ENCODE results near the gene RGS7BP. TPM values are rescaled to one million over a fixed set of nuclear protein-coding genes. Genes with fewer than 3 reads are reported as not detected.

RGS7BP gene
- total RNA-seq, 1 donor from 2014 or later: 0.07 TPM

GRCh38 chr5:64655596-64655995 is 149.8 kb downstream of the RGS7BP start:
- Histone ChIP-seq H3K27ac (ENCODE audit: low read depth, low read length) (no peak overlapping the region), H3K9ac (ENCODE audit: low read length) (no peak overlapping the region), H3K27me3 (ENCODE audit: insufficient read depth, low read length) (peaks cover 7% of the 10 kb centered on the region), H3K4me1 (ENCODE audit: insufficient read depth, low read length) (no peaks in the 10 kb centered on the region), H2AFZ (ENCODE audit: low read depth, low read length) (no peak overlapping the region), H3K36me3 (ENCODE audit: insufficient read depth, low read length) (no peaks in the 10 kb centered on the region), H3K79me2 (ENCODE audit: insufficient read depth, low read length) (no peaks in the 10 kb centered on the region), H3K9me3 (ENCODE audit: insufficient read depth, low read depth, low read length) (no peaks in the 10 kb centered on the region), H4K20me1 (ENCODE audit: insufficient read depth, low read length) (no peaks in the 10 kb centered on the region), H3K4me2 (ENCODE audit: low read length) (no peak overlapping the region), H3K4me3 (ENCODE audit: insufficient read depth, low read depth, low read length) (no peak overlapping the region)
- H3K27me3 Mint-ChIP-seq (ENCODE audit: low read depth, unreplicated experiment): no peaks in the 10 kb centered on the region
- H3K4me1 Mint-ChIP-seq (ENCODE audit: low read depth, unreplicated experiment): peaks cover 1% of the 10 kb centered on the region
- H3K9me3 Mint-ChIP-seq (ENCODE audit: unreplicated experiment): peaks cover 4% of the 10 kb centered on the region
- no peak for DNase-seq (ENCODE audit: low read depth)
- no peak overlapping the region for H3K4me3 Mint-ChIP-seq (ENCODE audit: unreplicated experiment)
- FAIRE-seq: no peak
- no peaks in the 10 kb centered on the region for H3K36me3 Mint-ChIP-seq (ENCODE audit: low read depth, unreplicated experiment)
- H3K27ac Mint-ChIP-seq (ENCODE audit: unreplicated experiment): no peak overlapping the region
- TF ChIP-seq, protein P1, sequence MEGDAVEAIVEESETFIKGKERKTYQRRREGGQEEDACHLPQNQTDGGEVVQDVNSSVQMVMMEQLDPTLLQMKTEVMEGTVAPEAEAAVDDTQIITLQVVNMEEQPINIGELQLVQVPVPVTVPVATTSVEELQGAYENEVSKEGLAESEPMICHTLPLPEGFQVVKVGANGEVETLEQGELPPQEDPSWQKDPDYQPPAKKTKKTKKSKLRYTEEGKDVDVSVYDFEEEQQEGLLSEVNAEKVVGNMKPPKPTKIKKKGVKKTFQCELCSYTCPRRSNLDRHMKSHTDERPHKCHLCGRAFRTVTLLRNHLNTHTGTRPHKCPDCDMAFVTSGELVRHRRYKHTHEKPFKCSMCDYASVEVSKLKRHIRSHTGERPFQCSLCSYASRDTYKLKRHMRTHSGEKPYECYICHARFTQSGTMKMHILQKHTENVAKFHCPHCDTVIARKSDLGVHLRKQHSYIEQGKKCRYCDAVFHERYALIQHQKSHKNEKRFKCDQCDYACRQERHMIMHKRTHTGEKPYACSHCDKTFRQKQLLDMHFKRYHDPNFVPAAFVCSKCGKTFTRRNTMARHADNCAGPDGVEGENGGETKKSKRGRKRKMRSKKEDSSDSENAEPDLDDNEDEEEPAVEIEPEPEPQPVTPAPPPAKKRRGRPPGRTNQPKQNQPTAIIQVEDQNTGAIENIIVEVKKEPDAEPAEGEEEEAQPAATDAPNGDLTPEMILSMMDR (IDR thresholded peaks at IDR 0.05; ENCODE audit: insufficient read depth, low read depth, low read length): no peak
- TF ChIP-seq EZH2 (IDR thresholded peaks at IDR 0.05; ENCODE audit: insufficient read depth, low read length): no peak

DNA sequence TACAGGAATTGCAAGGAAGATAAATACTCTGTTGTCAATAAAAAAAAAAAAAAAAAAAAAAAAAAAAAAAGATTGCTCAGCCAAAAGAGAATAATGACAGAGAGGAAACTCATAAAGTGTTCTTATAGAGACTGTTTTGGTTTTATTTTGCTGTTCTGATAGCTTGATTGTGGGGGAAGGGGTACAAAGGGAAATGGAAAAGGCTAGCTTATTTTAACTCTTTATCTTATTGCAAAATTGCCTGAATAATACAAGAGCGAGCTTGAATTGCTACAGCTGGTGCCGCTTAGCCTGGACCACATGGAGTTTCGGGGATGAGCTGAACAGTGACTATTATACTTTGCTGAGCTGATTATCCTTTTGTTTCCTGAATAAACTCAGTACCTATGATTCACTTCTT is 153.5 kb downstream of the RGS7BP start:
- no peak overlapping the region for H3K27ac Mint-ChIP-seq (ENCODE audit: unreplicated experiment)
- no peak overlapping the region for H2AFZ ChIP-seq (ENCODE audit: low read depth, low read length)
- no peaks in the 10 kb centered on the region for H3K9me3 ChIP-seq (ENCODE audit: insufficient read depth, low read depth, low read length)
- H3K4me2 ChIP-seq (ENCODE audit: low read length): no peak overlapping the region
- no peak overlapping the region for H3K4me3 Mint-ChIP-seq (ENCODE audit: unreplicated experiment)
- H3K9me3 Mint-ChIP-seq (ENCODE audit: unreplicated experiment): peaks cover 1% of the 10 kb centered on the region
- TF ChIP-seq, protein P1 (IDR thresholded peaks at IDR 0.05; ENCODE audit: insufficient read depth, low read depth, low read length): no peak
- no peak for TF ChIP-seq EZH2 (IDR thresholded peaks at IDR 0.05; ENCODE audit: insufficient read depth, low read length)
- FAIRE-seq: no peak
- H3K4me3 ChIP-seq (ENCODE audit: insufficient read depth, low read depth, low read length): no peak overlapping the region
- no peak overlapping the region for H3K9ac ChIP-seq (ENCODE audit: low read length)
- H3K4me1 Mint-ChIP-seq (ENCODE audit: low read depth, unreplicated experiment): no peaks in the 10 kb centered on the region
- H3K4me1 ChIP-seq (ENCODE audit: insufficient read depth, low read length): no peaks in the 10 kb centered on the region
- H3K27me3 Mint-ChIP-seq (ENCODE audit: low read depth, unreplicated experiment): no peaks in the 10 kb centered on the region
- no peaks in the 10 kb centered on the region for H3K36me3 Mint-ChIP-seq (ENCODE audit: low read depth, unreplicated experiment)
- peaks cover 12% of the 10 kb centered on the region for H3K27me3 ChIP-seq (ENCODE audit: insufficient read depth, low read length)
- H3K27ac ChIP-seq (ENCODE audit: low read depth, low read length): no peak overlapping the region
- DNase-seq (ENCODE audit: low read depth): no peak
- no peaks in the 10 kb centered on the region for H3K79me2 ChIP-seq (ENCODE audit: insufficient read depth, low read length)
- no peaks in the 10 kb centered on the region for H4K20me1 ChIP-seq (ENCODE audit: insufficient read depth, low read length)
- H3K36me3 ChIP-seq (ENCODE audit: insufficient read depth, low read length): no peaks in the 10 kb centered on the region

Other genes with a start within 250 kb of the RGS7BP start
- not detected in 2 replicates for gene SHISAL2B, start 184.5 kb downstream of the RGS7BP start, total RNA-seq